Nephron progenitor cell (in vitro differentiated cells): ENCODE measurements around the gene TAGLN2.

Experiments
- DNase-seq: peaks from one replicate; pipeline ENCODE4 v3.0.0; 2021
- H3K27ac Mint-ChIP-seq: 2 replicates; pipeline ENCODE4 v1.8.0; 2021; ENCODE audit warnings: mild to moderate bottlenecking, moderate library complexity, mixed read lengths
- H3K27me3 Mint-ChIP-seq: 2 replicates; pipeline ENCODE4 v1.8.0; 2021; ENCODE audit warnings: mild to moderate bottlenecking, low read depth, mixed read lengths; ENCODE audit not compliant: poor library complexity
- H3K36me3 Mint-ChIP-seq: 2 replicates; pipeline ENCODE4 v1.8.0; 2021; ENCODE audit warnings: low read depth, mixed read lengths
- H3K4me1 Mint-ChIP-seq: 2 replicates; pipeline ENCODE4 v1.8.0; 2021; ENCODE audit warnings: mixed read lengths
- H3K4me3 Mint-ChIP-seq: 2 replicates; pipeline ENCODE4 v1.8.0; 2021; ENCODE audit warnings: mild to moderate bottlenecking, moderate library complexity, mixed read lengths
- H3K9me3 Mint-ChIP-seq: 2 replicates; pipeline ENCODE4 v1.8.0; 2021; ENCODE audit warnings: mild to moderate bottlenecking, moderate library complexity, mixed read lengths
- CTCF ChIP-seq: fragments of 200-600 bp; sonication (generic); IDR thresholded peaks from 2 replicates; pipeline ENCODE4 v1.5.0; 2021; ENCODE audit warnings: antibody characterized with exemption

TAGLN2 gene

GRCh38 chr1:159943278-159943640 lies 18.0 kb upstream of the TAGLN2 start:
- no peak for DNase-seq
- peaks cover 18% of the 10 kb centered on the region for H3K27me3 Mint-ChIP-seq
- peak overlapping the region; percentile 98 for H3K4me3 Mint-ChIP-seq
- TF ChIP-seq CTCF, result no peak
- peaks cover 65% of the 10 kb centered on the region for H3K4me1 Mint-ChIP-seq
- H3K36me3 Mint-ChIP-seq, result peaks cover 9% of the 10 kb centered on the region
- H3K27ac Mint-ChIP-seq, result no peak overlapping the region
- H3K9me3 Mint-ChIP-seq, result no peaks in the 10 kb centered on the region

- H3K27ac Mint-ChIP-seq, result no peak overlapping the region
- peaks cover 9% of the 10 kb centered on the region for H3K36me3 Mint-ChIP-seq
- DNase-seq, result no peak
- H3K27me3 Mint-ChIP-seq, result peaks cover 13% of the 10 kb centered on the region
- peaks cover 70% of the 10 kb centered on the region for H3K4me1 Mint-ChIP-seq
- peak overlapping the region; percentile 61 for H3K4me3 Mint-ChIP-seq
- H3K9me3 Mint-ChIP-seq, result no peaks in the 10 kb centered on the region
- TF ChIP-seq CTCF, result no peak
Measured at GRCh38 chr1:159942632-159943277, 17.4 kb upstream of the TAGLN2 start.

- H3K27ac Mint-ChIP-seq, result no peak overlapping the region
- peak; percentile 34 for DNase-seq
- H3K4me1 Mint-ChIP-seq, result peaks cover 79% of the 10 kb centered on the region
- peaks cover 15% of the 10 kb centered on the region for H3K27me3 Mint-ChIP-seq
- no peak for TF ChIP-seq CTCF
- no peaks in the 10 kb centered on the region for H3K9me3 Mint-ChIP-seq
- H3K36me3 Mint-ChIP-seq, result peaks cover 9% of the 10 kb centered on the region
- H3K4me3 Mint-ChIP-seq, result peak overlapping the region; percentile 62
Measured at GRCh38 chr1:159941591-159942560, 16.6 kb upstream of the TAGLN2 start.

DNA sequence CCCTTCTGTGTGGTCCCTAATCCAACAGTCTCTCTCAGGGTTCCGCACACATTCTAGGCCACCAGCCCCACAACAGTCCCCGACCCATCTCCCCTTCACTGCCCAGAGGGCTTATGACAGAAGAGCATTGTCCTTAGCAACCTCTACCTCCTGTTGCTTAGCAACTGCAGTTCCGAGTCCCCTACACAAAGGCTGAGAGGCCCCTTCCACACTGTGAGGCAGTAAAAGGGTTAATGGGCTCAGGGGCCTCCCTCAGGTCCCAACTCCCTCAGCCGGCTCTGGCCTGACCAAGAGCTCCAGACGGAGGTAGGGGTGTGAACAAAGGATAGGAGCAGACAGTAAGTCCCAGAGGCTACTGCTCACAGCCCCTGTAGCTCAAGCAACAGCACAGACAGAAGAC lies 15.8 kb upstream of the TAGLN2 start:
- Mint-ChIP-seq H3K27ac (peak overlapping the region; percentile 85), H3K9me3 (no peaks in the 10 kb centered on the region), H3K4me1 (peaks cover 83% of the 10 kb centered on the region), H3K4me3 (peak overlapping the region; percentile 55), H3K27me3 (peaks cover 15% of the 10 kb centered on the region), H3K36me3 (peaks cover 11% of the 10 kb centered on the region)
- no peak for DNase-seq
- no peak for TF ChIP-seq CTCF

- peaks cover 14% of the 10 kb centered on the region for H3K27me3 Mint-ChIP-seq
- H3K9me3 Mint-ChIP-seq, result no peaks in the 10 kb centered on the region
- H3K4me3 Mint-ChIP-seq, result no peak overlapping the region
- no peak overlapping the region for H3K27ac Mint-ChIP-seq
- TF ChIP-seq CTCF, result no peak
- peaks cover 76% of the 10 kb centered on the region for H3K4me1 Mint-ChIP-seq
- no peak for DNase-seq
- peaks cover 21% of the 10 kb centered on the region for H3K36me3 Mint-ChIP-seq
Measured at GRCh38 chr1:159940006-159940620, 14.8 kb upstream of the TAGLN2 start.
